Sciatic nerve (tissue), 2 donors: Measurements from ENCODE around the gene ZNRD2. TPM values are rescaled to one million over a fixed set of nuclear protein-coding genes. Genes with fewer than 3 reads are reported as not detected.

ENCODE experiments used
- ATAC-seq: fragments of 200-7000 bp; cut with Tn5 transposase; one replicate; pipeline ENCODE4 v1.9.1; 2020; ENCODE audit warnings: mild to moderate bottlenecking, moderate library complexity
- DNase-seq: peaks from one replicate; pipeline ENCODE4 v3.0.0-alpha.2; 2020; ENCODE audit warnings: low spot score
- intact Hi-C: fragments of 100-400 bp; cut with DNase I; formaldehyde crosslinking; loops from one replicate; pipeline ENCODE4 v1.14.2; 2022
- total RNA-seq: library from RNA; stranded (reverse); fragmentation: NEBNext Ultra II Directional; extraction: Animal tissue kit (Norgen Biotek cat#: 25700); gene quantifications from one replicate; pipeline ENCODE4 v1.2.1, GENCODE V29; 2021
- donor health status: DM: no; HTN: no; CAD: no.
- donor health status: DM: no; HTN: no; CAD: no.

The ZNRD2 gene
- total RNA-seq, 1 donor from 2014 or later = 23.7 TPM

DNA sequence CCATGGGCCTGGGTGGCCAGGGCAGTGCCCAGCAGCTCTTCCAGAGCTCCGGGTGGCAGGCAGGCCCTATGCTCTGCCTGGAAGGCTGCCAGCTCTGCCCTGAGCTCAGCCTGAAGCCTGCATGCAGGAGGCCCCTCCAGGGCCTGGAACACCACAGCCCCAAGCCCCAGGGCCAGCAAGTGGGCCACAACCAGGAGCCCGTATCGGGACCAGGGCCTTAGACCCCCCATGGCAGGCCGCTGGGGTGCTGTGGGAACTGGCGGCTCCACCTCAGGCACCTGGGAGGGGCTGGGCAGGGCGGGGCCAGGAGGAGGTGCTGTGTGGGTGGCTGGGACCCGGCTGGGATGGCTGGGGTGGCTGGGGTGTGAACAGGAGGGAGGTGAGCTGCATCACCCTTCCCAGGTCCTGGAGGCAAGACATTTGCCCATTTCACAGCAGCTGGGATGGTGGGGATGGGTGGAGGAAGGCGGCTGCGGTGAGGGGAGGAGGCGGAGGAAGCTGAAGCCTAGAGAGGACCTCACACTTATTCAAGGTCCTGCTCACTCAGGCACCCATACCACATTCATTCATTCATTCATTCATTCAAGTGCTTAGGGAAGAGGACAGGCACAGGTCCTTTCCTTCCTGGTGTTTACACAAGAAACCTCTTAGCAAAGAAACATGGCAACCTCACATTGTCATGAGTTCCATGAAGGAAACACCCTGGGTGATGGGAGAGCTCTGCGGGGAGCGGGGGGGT, 25.4 kb downstream of the ZNRD2 start, which contains the start of gene KCNK7:
Gene KCNK7, minus strand, starts transcription at position 258 of the 739 bp plus-strand sequence. Its CDS starts 28 bp downstream, at position 230.
- no peak for DNase-seq
- intact Hi-C loops = loop anchor here (10.0 kb wide), 2 partner anchors 51 to 221 kb away; no protein-coding TSS in a partner anchor
- no peak for ATAC-seq

DNA sequence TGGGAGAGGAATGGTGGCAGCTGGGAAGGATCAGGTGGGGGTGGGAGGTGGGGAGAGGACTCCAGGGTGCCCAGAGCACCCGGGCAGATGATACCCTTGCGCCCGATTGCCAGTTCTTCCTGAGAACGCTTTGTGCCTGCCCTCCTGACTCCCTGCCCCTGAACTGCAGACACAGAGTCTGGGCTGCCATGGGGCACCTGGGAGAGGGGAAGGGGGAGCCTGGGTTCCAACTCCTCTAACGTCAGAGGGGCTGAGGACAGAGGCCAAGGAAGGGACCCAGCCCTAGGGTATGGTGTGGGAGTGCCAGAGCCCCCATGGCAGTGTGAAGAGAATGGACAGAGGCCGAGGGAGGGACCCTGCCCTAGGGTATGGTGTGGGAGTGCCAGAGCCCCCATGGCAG, 26.2 kb downstream of the ZNRD2 start:
- DNase-seq (no peak), ATAC-seq (no peak)
- intact Hi-C loops = loop anchor here (10.0 kb wide), 2 partner anchors 52 to 222 kb away; no protein-coding TSS in a partner anchor

DNA sequence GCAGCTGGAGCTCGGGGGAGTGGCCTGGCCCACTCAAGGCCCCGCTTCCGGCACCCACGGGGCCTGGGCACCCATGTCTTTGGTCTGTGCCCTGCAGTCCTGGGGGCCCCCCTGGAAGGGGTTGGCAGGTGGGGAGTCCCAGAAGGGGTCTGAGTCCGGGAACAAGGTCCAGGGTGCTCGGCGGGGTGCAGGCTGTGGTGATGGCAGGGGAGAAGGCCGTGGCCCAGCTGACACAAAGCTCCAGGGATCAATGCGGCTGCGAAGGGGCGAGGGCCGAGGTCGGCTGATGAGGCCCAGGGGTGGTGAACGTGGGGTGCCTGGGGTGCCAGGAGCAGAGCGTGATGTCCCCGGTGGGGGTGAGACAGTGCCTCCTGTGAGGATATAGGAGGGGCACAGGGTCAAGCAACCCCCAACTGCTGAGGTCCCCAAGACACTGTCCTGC, 28.0 kb downstream of the ZNRD2 start:
- ATAC-seq (no peak), DNase-seq (no peak)
- intact Hi-C loops = loop anchor here (10.0 kb wide), 2 partner anchors 53 to 223 kb away; no protein-coding TSS in a partner anchor

DNA sequence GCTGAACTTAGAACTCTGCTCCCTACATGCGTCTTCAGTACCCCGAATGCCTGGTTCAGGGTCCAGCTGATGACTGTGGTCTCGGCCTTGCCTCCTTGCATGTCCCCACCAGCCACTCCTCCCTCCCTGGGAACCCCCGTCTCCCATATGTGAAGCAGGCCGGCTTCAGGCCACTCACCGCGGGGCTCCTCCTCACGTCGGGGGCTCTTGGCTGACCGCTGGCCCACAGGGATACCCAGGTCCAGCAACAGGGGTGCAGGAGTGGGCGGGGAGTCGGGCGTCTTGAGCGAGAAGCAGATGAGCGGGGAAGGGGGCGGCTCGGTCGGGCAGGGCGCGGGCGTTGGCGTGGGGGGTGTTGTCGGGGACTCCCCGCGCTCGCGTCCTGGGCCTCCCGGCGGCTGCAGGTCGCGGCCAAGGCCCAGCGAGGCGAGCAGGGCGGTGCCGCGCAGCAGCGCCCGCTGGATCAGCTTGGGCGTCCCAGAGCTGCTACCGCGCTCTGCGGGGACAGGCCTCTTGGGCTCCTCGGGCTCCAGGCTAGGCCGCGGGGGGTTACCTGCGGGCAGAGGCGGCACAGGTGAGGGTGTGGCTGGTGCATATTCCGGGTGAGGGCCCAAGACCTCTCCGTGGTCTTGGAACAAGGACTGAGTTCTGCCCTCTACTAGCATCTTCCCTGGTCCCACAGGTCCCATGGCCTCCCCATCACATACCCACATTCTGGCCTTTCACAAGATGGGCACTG, 29.1 kb downstream of the ZNRD2 start:
- ATAC-seq = no peak

DNA sequence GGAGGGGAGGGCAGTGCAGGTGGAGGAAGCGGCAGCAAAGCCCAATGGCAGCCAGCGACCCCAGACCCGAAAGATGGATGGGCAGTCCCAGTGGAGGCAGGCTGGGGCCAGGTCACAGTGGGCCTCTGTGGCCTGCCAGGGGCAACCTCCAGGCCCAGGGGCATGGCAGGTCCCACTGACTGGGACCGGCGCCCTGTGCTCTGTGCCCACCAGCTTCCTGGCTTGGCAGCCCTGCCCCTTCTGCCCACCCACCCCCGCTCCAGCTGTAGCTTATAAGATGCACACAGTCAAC, 29.6 kb downstream of the ZNRD2 start:
- intact Hi-C loops = loop anchor here (10.0 kb wide), 2 partner anchors 55 to 225 kb away; no protein-coding TSS in a partner anchor
- DNase-seq (no peak), ATAC-seq (no peak)

More for the DNA sequence above, 29.1 kb downstream of the ZNRD2 start:
- DNase-seq = no peak
- intact Hi-C loops = loop anchor here (10.0 kb wide), 2 partner anchors 55 to 225 kb away; no protein-coding TSS in a partner anchor

DNA sequence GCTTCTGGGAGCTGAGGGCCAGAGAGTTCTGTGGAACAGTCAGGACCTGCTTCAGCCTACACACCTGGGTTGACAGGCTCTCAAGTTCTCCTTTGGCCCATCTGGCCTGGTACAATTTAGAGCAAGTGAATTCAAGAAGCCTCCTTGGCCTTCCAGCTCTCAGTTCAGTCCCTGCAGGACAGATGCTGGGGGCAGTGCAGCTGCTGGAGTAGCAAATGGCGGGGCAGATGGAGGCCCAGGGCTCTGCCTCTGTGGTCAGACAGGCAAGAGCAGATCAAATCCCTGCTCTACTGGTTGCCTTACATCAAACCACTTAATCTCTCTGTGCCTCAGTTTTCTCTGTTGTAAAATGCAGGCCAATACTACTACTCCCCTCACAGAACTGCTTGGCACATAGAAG, 34.0 kb downstream of the ZNRD2 start:
- ATAC-seq = no peak
- intact Hi-C loops = no loop called here
- DNase-seq = no peak

DNA sequence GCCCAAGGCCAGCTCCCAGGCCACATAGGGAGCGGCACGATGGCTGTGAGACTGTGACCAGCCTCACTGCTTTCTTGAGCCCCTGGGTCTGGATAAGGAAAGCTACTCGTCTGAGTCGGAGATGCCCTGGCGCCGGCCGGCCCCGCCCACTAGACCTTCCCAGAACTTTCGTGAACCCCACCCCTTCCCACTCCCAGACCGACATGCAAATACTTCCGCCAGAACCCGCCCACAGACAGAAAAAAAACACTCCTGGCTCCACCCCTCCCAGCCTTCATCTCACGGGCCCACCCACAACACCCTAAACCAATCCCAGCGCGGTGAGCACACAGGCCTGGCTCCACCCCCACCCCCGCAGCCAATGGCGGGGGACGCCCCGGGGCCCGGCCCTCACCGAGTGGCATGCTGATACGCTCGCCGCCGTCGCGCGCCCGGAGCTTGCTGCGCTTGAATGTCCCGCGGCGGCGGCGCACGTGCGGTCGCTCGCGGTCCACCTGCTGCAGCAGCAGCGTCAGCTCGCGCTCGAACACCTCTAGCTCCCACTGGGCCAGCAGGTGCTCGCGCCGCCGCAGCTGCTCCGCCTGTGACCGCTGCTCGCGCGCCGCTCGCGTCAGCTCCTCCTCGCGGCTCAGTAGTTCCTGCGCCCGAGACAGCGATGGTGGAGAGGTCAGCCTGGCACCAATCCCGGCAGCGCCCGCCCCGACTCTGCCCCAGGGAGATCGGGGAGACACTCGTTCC, 36.8 kb downstream of the ZNRD2 start:
- DNase-seq = peak; percentile 95
- intact Hi-C loops = loop anchor here (5.0 kb wide), 1 partner anchor 35 kb away; the partner anchor contains the start of genes FAM89B and ZNRD2
- ATAC-seq = peak; percentile 96

DNA sequence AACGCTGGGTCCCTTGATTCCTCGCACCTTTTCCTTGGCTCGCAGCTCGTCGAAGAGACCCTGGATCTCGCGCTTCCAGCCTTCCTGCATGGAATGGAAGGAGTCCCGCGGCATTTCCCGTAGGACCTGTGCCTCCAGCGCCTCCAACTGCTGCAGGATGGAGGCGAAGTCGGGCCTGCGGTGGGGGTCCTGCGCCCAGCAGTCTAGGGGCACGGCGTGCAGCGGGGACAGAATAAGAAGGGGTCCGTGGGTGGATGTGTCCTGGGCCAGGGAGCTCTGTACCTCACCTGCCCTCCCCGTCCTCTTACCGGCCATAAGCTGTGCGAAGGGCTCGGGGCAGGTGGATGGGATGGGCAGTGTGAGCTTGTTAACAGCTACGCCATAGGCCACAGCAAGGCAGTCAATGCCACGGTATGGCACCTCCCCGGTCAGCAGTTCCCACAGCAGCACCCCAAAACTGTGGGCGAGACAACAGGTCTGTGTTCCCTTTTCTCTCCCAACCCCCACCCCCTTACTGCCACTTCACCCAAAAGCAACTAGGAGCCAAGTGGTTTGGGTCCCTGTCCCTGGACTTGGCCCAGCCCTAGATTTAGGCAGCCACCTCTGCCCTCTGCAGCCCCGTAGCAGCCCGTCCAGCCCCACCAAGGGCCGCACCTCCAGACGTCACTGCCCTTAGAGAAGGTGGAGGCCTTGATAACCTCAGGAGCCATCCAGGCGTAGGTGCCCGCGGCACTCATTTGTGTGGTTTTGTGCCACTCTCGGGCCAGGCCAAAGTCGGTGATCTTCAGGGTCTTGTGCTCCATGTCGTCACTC, 37.5 kb downstream of the ZNRD2 start:
- DNase-seq (no peak), ATAC-seq (no peak)
- intact Hi-C loops = loop anchor here (5.0 kb wide), 1 partner anchor 36 kb away; the partner anchor contains the start of genes FAM89B and ZNRD2

DNA sequence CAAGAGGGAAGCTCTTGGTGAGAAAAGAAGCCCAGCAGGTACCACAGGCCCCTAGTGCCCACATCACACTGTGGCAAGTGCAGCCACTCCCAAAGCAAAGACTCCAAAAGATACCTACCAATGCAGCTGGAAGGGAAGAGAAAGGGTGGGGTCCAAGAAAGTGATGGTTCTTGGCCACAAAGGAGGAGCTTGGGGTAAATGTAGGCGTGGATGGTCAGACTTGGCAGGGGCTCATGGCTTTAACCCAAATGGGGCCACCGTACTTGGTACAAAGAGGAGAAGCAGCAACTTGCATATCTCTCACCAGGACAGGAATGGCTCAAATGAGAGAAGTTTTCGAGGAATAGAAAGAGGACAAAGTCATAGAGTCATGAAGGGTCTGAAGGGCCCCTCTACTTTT, 39.0 kb downstream of the ZNRD2 start:
- intact Hi-C loops = loop anchor here (5.0 kb wide), 1 partner anchor 37 kb away; the partner anchor contains the start of genes FAM89B and ZNRD2
- DNase-seq = no peak
- no peak for ATAC-seq

DNA sequence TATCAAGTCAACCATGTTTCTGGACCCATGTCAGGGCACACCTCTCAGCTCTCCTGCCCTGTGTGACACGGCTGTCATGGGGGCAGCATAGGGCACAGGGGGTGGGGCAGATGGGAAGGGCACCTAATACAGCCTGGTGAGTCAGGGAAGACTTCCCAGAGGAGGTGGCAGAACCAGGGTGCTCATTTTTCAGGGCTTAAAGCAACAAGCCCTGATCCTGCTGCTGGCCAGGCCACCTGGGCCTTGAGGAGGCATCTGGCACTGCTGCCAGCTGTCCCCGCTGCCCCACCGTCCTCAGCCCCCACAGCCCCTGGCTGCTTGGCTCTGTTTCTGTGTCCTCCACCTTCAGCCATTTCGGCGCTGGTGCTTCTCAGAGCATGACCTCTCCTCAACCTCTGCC, 39.4 kb downstream of the ZNRD2 start:
- DNase-seq = no peak
- intact Hi-C loops = loop anchor here (5.0 kb wide), 1 partner anchor 37 kb away; the partner anchor contains the start of genes FAM89B and ZNRD2
- no peak for ATAC-seq

DNA sequence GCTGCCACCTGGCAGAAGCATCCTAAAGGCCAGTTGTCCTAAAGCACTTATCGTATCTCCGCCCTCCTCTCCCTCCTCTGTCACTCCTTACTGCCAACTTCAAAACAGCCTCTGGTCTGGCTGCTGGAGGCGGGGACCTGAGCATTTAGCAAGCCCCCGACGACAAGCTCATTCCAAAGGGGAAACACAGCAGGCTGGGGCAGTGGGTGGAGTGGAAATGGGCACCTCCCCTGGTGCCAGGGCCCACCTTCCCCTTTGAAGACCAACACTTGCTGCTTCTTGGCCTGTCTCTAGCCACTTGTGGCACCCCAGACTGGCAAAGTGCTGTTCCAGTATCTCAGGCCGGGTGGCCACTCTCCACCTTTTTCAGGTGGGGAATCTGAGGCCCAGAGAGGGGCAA, 40.1 kb downstream of the ZNRD2 start:
- intact Hi-C loops = no loop called here
- no peak for DNase-seq
- ATAC-seq = no peak

DNA sequence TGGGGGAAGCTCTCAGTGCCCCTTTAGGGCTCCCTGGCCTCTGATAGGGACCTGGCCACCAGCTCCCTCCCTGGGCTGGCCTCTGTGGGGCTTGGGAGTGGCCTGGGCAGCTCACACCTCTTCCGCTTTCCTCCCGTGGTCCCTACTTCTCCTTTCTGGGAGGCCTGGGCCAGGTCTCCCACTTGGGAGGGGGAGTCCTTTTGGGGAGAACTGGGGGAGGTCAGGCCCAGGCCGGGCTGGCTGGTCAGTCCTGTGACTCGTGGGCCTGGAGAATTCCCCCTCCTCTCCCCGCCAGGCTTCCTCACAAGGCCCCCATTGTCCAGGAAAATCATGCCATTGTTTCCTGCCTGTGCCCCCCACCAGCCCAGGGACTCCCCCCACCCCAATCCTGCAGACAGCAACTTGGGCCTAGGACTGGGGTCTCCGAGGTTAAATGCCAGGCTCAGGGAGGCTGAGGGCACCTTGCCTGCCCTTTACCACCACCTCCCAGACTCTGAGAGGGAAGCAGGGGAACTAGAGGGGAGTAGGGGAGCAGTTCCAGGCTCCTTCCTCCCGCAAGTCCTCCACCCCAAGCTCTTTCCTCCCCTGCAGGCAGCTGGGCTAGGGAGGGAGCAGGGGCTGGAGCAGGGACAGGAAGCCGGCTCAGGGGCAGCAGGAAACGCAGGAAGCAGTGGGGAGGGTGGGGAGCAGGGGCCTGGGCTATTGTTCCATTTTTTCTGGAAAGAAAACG, 40.9 kb downstream of the ZNRD2 start:
- intact Hi-C loops = no loop called here
- no peak for DNase-seq
- ATAC-seq = no peak

DNA sequence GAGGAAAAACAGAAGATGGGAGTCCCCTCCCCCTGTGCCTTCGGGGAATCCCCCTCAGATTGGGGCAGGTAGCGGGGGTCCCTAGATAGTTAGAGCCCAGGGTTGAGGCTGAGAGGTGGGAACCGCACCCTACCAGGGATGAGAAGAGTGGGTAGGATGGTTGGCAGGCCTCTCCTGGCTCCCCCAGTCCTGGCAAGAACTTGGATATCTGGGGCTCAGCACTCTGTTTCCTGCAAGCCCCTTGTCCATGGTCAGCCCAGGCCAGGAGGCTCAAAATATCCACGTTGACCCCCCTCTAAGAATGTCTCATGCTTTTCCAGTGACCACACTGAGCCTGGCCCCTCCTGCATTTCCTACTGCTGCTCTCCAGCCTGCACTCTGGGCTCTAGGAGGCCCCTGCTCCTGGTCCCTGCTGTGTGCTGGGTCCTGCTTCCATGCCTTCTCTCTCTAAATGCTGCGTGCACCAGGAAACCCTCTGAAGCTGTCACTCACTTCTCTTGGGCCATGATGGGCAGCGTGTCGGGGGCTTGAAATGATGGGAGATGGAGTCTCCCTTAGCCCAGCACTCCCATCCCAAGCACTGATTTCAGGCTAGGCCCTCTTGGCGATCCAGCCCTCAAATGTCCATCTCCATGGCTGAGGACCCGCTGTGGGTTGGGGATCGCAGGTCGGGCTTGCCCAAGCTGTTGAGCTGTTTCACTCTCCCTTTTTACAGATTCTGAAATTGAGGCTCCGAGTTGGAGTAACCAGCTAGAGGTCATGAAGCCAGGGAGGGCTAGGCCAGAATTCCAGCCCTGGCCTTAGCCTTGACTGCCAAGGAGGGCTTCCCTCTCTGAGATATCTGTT, 41.7 kb downstream of the ZNRD2 start:
- ATAC-seq (no peak), DNase-seq (no peak)
- intact Hi-C loops = no loop called here

DNA sequence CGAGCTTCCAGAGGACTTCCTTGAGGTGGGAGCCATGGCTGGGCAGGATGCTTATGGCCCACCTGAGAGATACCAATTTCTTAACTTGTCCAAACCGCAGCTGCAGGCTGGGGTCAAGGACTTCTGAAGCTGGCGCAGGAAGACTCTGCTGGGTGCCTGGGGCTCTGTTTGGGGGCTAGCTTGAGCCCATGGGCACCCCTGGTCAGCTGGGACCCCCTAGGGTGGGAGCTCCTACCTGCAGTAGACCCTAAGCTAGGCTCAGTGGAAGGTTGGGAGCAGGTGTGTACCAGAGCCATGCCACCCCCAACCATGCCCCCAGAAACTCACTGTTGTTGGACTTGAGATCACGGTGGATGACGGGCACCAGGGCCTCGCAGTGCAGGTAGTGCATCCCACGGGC, 42.4 kb downstream of the ZNRD2 start:
- DNase-seq (no peak), ATAC-seq (no peak)
- intact Hi-C loops = no loop called here

DNA sequence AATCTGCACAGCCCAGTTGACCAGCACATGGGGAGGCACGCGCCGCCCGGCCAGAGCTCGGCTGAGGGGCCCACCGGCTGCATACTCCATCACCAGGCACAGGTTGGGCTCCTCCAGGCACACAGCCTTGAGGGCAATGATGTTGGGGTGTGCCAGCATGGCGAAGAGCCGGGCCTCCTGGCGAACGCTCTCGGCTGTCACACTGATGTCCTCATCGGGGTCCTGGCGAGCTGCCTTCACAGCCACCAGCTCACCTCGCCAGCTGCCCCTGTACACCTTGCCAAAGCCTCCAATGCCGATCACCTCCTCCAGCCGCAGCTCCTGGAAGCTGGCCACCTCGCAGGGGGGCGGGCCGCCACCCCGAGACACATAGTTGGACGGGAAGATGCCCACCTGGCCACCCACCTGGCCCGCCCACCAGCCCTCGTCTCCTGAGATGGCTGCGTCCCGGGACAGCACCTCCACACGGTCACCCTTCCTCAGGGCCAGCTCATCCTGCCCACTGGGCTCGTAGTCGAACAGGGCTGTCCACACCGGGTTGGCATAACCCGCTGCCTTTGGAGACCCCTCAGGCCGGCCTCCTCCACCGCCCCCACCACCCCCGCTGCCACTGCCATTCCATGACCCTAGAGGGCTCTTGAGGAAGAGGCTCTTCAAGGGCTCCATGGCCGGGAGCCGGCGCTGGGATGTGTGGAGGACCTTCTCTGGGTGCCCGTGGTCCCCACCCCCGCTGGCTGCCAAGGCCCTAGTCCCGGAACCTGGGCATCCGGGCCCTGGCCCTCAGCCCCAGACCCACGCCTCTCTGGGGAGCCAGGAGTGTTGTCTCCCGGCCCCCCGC, 43.0 kb downstream of the ZNRD2 start:
- ATAC-seq (no peak), DNase-seq (peak; percentile 78)
- intact Hi-C loops = no loop called here
